Heart right ventricle (tissue), 16 donors: Measurements from ENCODE around the gene RTN4IP1. TPM values are rescaled to one million over a fixed set of nuclear protein-coding genes. Genes with fewer than 3 reads are reported as not detected.

Source experiments
- ATAC-seq, 8 donors: fragments of 200-7000 bp; cut with Tn5 transposase; one replicate each; pipeline ENCODE4 v1.9.1; 2020; ENCODE audit warnings: mild to moderate bottlenecking in 8 of 8, moderate library complexity in 8 of 8, moderate number of reproducible peaks in 1 of 8
- DNase-seq, 2 donors: peaks; one replicate each; pipeline ENCODE4 v3.0.0-alpha.2; 2020
- H3K27ac ChIP-seq, 10 donors: fragments of 200-600 bp; sonication (generic) in 2 of 10; one replicate each; pipeline versions ENCODE4 v1.5.0 to v1.8.0; 2020 to 2022; ENCODE audit warnings: mild to moderate bottlenecking in 3 of 10
- H3K27me3 ChIP-seq, 7 donors: fragments of 200-600 bp; one replicate each; pipeline ENCODE4 v1.8.0; 2021 to 2022; ENCODE audit warnings: mild to moderate bottlenecking in 2 of 7
- H3K36me3 ChIP-seq, 9 donors: fragments of 200-600 bp; sonication (generic) in 1 of 9; one replicate each; pipeline versions ENCODE4 v1.5.0 to v1.8.0; 2020 to 2022; ENCODE audit warnings: mild to moderate bottlenecking in 2 of 9
- H3K4me1 ChIP-seq, 9 donors: fragments of 200-600 bp; sonication (generic) in 1 of 9; one replicate each; pipeline versions ENCODE4 v1.5.0 to v1.8.0; 2020 to 2022; ENCODE audit warnings: mild to moderate bottlenecking in 4 of 9
- H3K4me3 ChIP-seq, 10 donors: fragments of 200-600 bp; sonication (generic) in 2 of 10; one replicate each; pipeline versions ENCODE4 v1.5.0 to v1.8.0; 2020 to 2022; ENCODE audit warnings: mild to moderate bottlenecking in 7 of 10, moderate library complexity in 2 of 10
- H3K9me3 ChIP-seq, 11 donors: fragments of 200-600 bp in 10 of 11; sonication (generic) in 2 of 11; one replicate each; pipeline versions ENCODE4 v1.5.0 to v1.8.0; 2013 to 2022; ENCODE audit warnings: mild to moderate bottlenecking in 2 of 11, control low read depth in 1 of 11, moderate library complexity in 1 of 11
- CTCF ChIP-seq, 9 donors: fragments of 200-600 bp; sonication (generic) in 2 of 9; IDR thresholded peaks; one replicate each; pipeline versions ENCODE4 v1.5.0 to v1.8.0; 2021 to 2022; ENCODE audit warnings: antibody characterized with exemption in 9 of 9, mild to moderate bottlenecking in 5 of 9, moderate library complexity in 1 of 9
- WGBS, 2 donors: extraction: QIAGEN DNeasy Blood & Tissue Kit; methylation state at CpG; one replicate each; pipeline ENCODE4 v1.1.7; 2013; ENCODE audit warnings: inconsistent platforms in 1 of 2; 5-methylcytosine and 5-hydroxymethylcytosine counted together
- intact Hi-C, 10 donors: fragments of 100-400 bp; cut with DNase I; formaldehyde crosslinking; loops; one replicate each; pipeline versions ENCODE4 v1.11.1 to v1.14.2; 2022
- polyA plus RNA-seq, 2 donors: library from polyadenylated mRNA; stranded (reverse); fragments of 200-250 nt; gene quantifications; one replicate each; pipeline ENCODE4 v1.2.3, GENCODE V29; 2013
- total RNA-seq, 10 donors: library from RNA; stranded (reverse); fragmentation: NEBNext Ultra II Directional in 3 of 10; extraction: Animal tissue kit (Norgen Biotek cat#: 25700) in 3 of 10; gene quantifications; one replicate each; pipeline versions ENCODE4 v1.2.1 to v1.2.4, GENCODE V29; 2021 to 2023
- donor health status: Arrhythmogenic right ventricular cardiomyopathy.
- donor health status: ischemic (EF 13 %, LVEDD 7.1; RV severe dilation, severe dysfunction).
- donor health status: healthy with polysubstance abuse.
- donor health status: DM: no; HTN: yes; CAD: no.
- donor health status: DM: no; HTN: no; CAD: no.
- donor health status: ischemic (EF 25% LVEDD 6.9; RV normal size, moderate dysfunction).
- donor health status: ischemic (EF 25% LVEDD 5.7; RV mildly dilated, moderate dysfunction).
- donor health status: healthy.
- donor health status: DM: yes; HTN: yes; CAD: no.
- donor health status: Ischemic cardiomyopathy.
- donor health status: ischemic (EF 35%, LVEDD 5.7; RV mildly dilated, moderate dysfunction).
- donor health status: nonischemic (EF 11% LVEDD 7.7; RV severe dilation, severe dysfunction).
- donor health status: DM: yes; HTN: yes; CAD: no.
- donor health status: PGD.
- donor health status: ischemic (EF 29% LVEDD 5.4; RV normal size, mild dysfunction).
- donor health status: nonischemic (EF 23%, LVEDD 6.1; RV moderate dilation, normal function).

The RTN4IP1 gene
- total and polyA plus RNA-seq, 12 donors, result 8.8 to 23.3 (median 15.5) TPM

- Histone ChIP-seq H3K4me1 (no peaks in the 10 kb centered on the region), H3K27ac (no peak overlapping the region), H3K27me3 (no peaks in the 10 kb centered on the region), H3K4me3 (no peak overlapping the region), H3K9me3 (no peaks in the 10 kb centered on the region), H3K36me3 (peaks cover 0 to 64% (median 0%) of the 10 kb centered on the region in 9 donors)
- intact Hi-C loops, result loop anchor here in 1 of 10 donors (10.0 kb wide), 1 partner anchor 361 kb away; the partner anchor contains the start of gene CD24
- TF ChIP-seq CTCF (IDR thresholded peaks at IDR 0.05), result no peak
- ATAC-seq (no peak), DNase-seq (no peak)
- 89 to 100% methylated on average over 1 of the region's 1 CpG for WGBS, 2 donors
Observed at GRCh38 chr6:106613590-106613989, 15.7 kb downstream of the RTN4IP1 start.

GRCh38 chr6:106612671-106613416 lies 16.5 kb downstream of the RTN4IP1 start:
- H3K27me3 ChIP-seq, result no peaks in the 10 kb centered on the region
- no peak for TF ChIP-seq CTCF (IDR thresholded peaks at IDR 0.05)
- DNase-seq (no peak), ATAC-seq (no peak)
- no peak overlapping the region for H3K27ac ChIP-seq
- peaks cover 0 to 59% (median 0%) of the 10 kb centered on the region in 9 donors for H3K36me3 ChIP-seq
- no peaks in the 10 kb centered on the region for H3K9me3 ChIP-seq
- WGBS, 2 donors, result 95 to 96% methylated on average over 9 of the region's 9 CpGs
- intact Hi-C loops, result loop anchor here in 1 of 10 donors (10.0 kb wide), 1 partner anchor 362 kb away; the partner anchor contains the start of gene CD24
- no peak overlapping the region for H3K4me3 ChIP-seq
- H3K4me1 ChIP-seq, result no peaks in the 10 kb centered on the region

- no peak overlapping the region for H3K4me3 ChIP-seq
- no peak for ATAC-seq
- TF ChIP-seq CTCF (IDR thresholded peaks at IDR 0.05), result no peak
- no peak for DNase-seq
- peaks cover 0 to 42% (median 0%) of the 10 kb centered on the region in 9 donors for H3K36me3 ChIP-seq
- no peaks in the 10 kb centered on the region for H3K27me3 ChIP-seq
- intact Hi-C loops, result loop anchor here in 1 of 10 donors (10.0 kb wide), 1 partner anchor 364 kb away; the partner anchor contains the start of gene CD24
- 74 to 83% methylated on average over 2 of the region's 2 CpGs for WGBS, 2 donors
- no peaks in the 10 kb centered on the region for H3K4me1 ChIP-seq
- no peaks in the 10 kb centered on the region for H3K9me3 ChIP-seq
- no peak overlapping the region for H3K27ac ChIP-seq
Observed at GRCh38 chr6:106611030-106611429, 18.3 kb downstream of the RTN4IP1 start.

GRCh38 chr6:106609699-106610098 lies 19.6 kb downstream of the RTN4IP1 start:
- Histone ChIP-seq H3K27ac (no peak overlapping the region), H3K4me1 (no peaks in the 10 kb centered on the region), H3K36me3 (peaks cover 0 to 38% (median 0%) of the 10 kb centered on the region in 9 donors), H3K9me3 (no peaks in the 10 kb centered on the region), H3K27me3 (no peaks in the 10 kb centered on the region), H3K4me3 (no peak overlapping the region)
- ATAC-seq, result no peak
- peak in 2 of 9 donors; percentile 12 to 19 for TF ChIP-seq CTCF (IDR thresholded peaks at IDR 0.05)
- DNase-seq, result no peak
- 82 to 84% methylated on average over 6 of the region's 6 CpGs for WGBS, 2 donors
- intact Hi-C loops, result loop anchor here in 5 of 10 donors (5.0 to 10.0 kb wide), 2 partner anchors 365 to 368 kb away; partner anchors contain the start of gene CD24 (in 2 of the 5)
